T-helper 2 cell treated with Interferon-gamma antibody and Interleukin-4, amounts not matched to agents 5 μg/mL and 100 μg/mL, for 36 hours (primary cell): ENCODE data around the gene ADPRM.
"Not testable (repeated sequence)": the region's sequence is repeated elsewhere in the genome, so short reads cannot be mapped to it uniquely, and the experiment has no call there.

ENCODE experiments used
- DNase-seq: peaks from one replicate; pipeline ENCODE4 v3.0.0; 2021; ENCODE audit warnings: low spot score
- H3K27ac Mint-ChIP-seq: one replicate; pipeline ENCODE4 v1.8.0; 2021; ENCODE audit warnings: mild to moderate bottlenecking, mixed read lengths
- H3K27me3 Mint-ChIP-seq: one replicate; pipeline ENCODE4 v1.8.0; 2021; ENCODE audit warnings: low read depth, mixed read lengths
- H3K36me3 Mint-ChIP-seq: one replicate; pipeline ENCODE4 v1.8.0; 2021; ENCODE audit warnings: low read depth, mixed read lengths
- H3K4me1 Mint-ChIP-seq: one replicate; pipeline ENCODE4 v1.8.0; 2021; ENCODE audit warnings: low read depth, mixed read lengths
- H3K4me3 Mint-ChIP-seq: one replicate; pipeline ENCODE4 v1.8.0; 2022; ENCODE audit warnings: mild to moderate bottlenecking, moderate library complexity, mixed read lengths
- H3K9me3 Mint-ChIP-seq: one replicate; pipeline ENCODE4 v1.8.0; 2021; ENCODE audit warnings: mixed read lengths

Gene ADPRM

DNA sequence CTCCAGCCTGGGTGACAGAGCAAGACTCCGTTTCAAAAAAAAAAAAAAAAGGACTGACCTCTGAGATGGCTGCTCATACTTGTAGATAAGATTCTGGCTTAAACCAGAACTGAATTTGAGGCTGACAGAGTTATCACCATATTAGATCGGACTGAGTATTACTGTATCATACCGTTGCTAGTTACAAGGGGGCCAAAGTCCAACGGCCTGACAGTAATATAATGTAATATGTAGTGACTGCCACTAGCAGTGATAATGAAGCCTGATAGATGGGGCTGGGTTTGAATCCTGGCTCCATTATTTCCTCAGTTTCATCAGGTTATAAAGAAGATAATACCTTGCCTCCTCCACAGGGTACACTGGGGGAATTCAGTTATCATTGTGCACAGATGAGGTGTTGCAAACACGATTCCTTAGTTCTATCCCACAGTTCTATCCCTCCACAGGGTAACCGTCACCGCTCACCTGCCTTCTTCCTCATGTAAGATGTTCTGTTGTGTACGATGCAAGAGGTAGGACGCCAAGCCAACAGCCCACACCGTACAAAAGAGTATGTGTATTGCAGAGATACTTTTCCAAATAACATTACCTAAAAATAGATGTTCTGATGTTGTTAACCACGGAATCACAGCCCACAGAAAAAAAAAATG is 27.3 kb downstream of the ADPRM start:
- H3K4me3 Mint-ChIP-seq = no peak overlapping the region

GRCh38 chr17:10725262-10725661 is 27.9 kb downstream of the ADPRM start:
- Mint-ChIP-seq H3K27ac (no peak overlapping the region), H3K4me3 (no peak overlapping the region), H3K27me3 (peaks cover 10% of the 10 kb centered on the region), H3K36me3 (no peaks in the 10 kb centered on the region), H3K9me3 (no peaks in the 10 kb centered on the region), H3K4me1 (peaks cover 9% of the 10 kb centered on the region)
- no peak for DNase-seq

More for the DNA sequence above, 27.3 kb downstream of the ADPRM start:
- Mint-ChIP-seq H3K27ac (no peak overlapping the region), H3K36me3 (no peaks in the 10 kb centered on the region), H3K9me3 (no peaks in the 10 kb centered on the region), H3K4me1 (peaks cover 7% of the 10 kb centered on the region), H3K27me3 (peaks cover 6% of the 10 kb centered on the region)
- DNase-seq = no peak

GRCh38 chr17:10726196-10726595 is 28.8 kb downstream of the ADPRM start:
- no peak overlapping the region for H3K27ac Mint-ChIP-seq
- H3K36me3 Mint-ChIP-seq = no peaks in the 10 kb centered on the region
- peaks cover 13% of the 10 kb centered on the region for H3K4me1 Mint-ChIP-seq
- no peak for DNase-seq
- no peak overlapping the region for H3K4me3 Mint-ChIP-seq
- no peaks in the 10 kb centered on the region for H3K9me3 Mint-ChIP-seq
- peaks cover 16% of the 10 kb centered on the region for H3K27me3 Mint-ChIP-seq

GRCh38 chr17:10727192-10727591 is 29.8 kb downstream of the ADPRM start:
- Mint-ChIP-seq H3K27ac (no peak overlapping the region), H3K9me3 (no peaks in the 10 kb centered on the region), H3K4me1 (peaks cover 13% of the 10 kb centered on the region), H3K4me3 (no peak overlapping the region), H3K27me3 (peaks cover 19% of the 10 kb centered on the region), H3K36me3 (no peaks in the 10 kb centered on the region)
- DNase-seq = peak; percentile 14

GRCh38 chr17:10728331-10728892 is 31.0 kb downstream of the ADPRM start:
- DNase-seq = no peak

GRCh38 chr17:10729334-10730193 is 32.2 kb downstream of the ADPRM start, which contains the start of gene TMEM220:
Gene TMEM220 (minus strand): TSS chr17:10730023. CDS start chr17:10729851, 172 bp downstream.
- DNase-seq = peak; percentile 33
- Mint-ChIP-seq H3K27ac (peak within 1 kb of the TSS; percentile 64), H3K9me3 (no peaks in the 10 kb centered on the region), H3K4me3 (peak within 1 kb of the TSS; percentile 92), H3K27me3 (peaks cover 29% of the 10 kb centered on the region), H3K36me3 (no peaks in the 10 kb centered on the region), H3K4me1 (peaks cover 13% of the 10 kb centered on the region)

More at GRCh38 chr17:10728331-10728892, 31.0 kb downstream of the ADPRM start:
- no peak overlapping the region for H3K4me3 Mint-ChIP-seq
- peaks cover 26% of the 10 kb centered on the region for H3K27me3 Mint-ChIP-seq
- no peak overlapping the region for H3K27ac Mint-ChIP-seq
- H3K4me1 Mint-ChIP-seq = peaks cover 13% of the 10 kb centered on the region
- no peaks in the 10 kb centered on the region for H3K36me3 Mint-ChIP-seq
- H3K9me3 Mint-ChIP-seq = no peaks in the 10 kb centered on the region

- not testable (repeated sequence) for H3K36me3 Mint-ChIP-seq, DNase-seq, H3K9me3 Mint-ChIP-seq
- Mint-ChIP-seq H3K27me3 (peaks cover 31% of the 10 kb centered on the region), H3K4me3 (peak overlapping the region; percentile 92), H3K4me1 (peaks cover 13% of the 10 kb centered on the region), H3K27ac (peak overlapping the region; percentile 64)
These were observed 32.9 kb downstream of the ADPRM start for GRCh38 chr17:10730247-10730646.

DNA sequence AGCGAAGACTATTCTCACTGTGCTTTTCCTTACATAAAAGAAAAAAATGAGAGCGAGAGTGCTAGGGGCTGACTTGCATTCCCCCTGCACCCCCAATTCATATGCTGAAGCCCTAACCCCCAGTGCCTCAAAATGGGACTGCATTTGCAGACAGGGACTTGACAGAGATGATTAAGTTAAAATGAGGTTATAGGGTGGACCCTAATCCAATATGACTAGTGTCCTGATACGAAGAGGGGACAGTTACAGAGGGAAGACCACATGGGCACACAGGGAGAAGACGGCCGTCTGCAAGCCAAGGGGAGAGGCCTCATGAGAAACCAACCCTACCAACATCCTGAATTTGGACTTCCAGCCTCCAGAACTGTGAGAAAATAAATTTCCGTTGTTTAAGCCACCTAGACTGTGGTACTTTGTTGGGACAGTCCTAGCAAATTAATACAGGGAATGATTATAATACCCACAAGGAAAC is 34.0 kb downstream of the ADPRM start:
- no peaks in the 10 kb centered on the region for H3K36me3 Mint-ChIP-seq
- no peak overlapping the region for H3K27ac Mint-ChIP-seq
- H3K9me3 Mint-ChIP-seq = no peaks in the 10 kb centered on the region
- H3K27me3 Mint-ChIP-seq = peaks cover 31% of the 10 kb centered on the region
- DNase-seq = no peak
- H3K4me1 Mint-ChIP-seq = peaks cover 13% of the 10 kb centered on the region
- peak overlapping the region; percentile 92 for H3K4me3 Mint-ChIP-seq

- not testable (repeated sequence) for H3K27ac Mint-ChIP-seq, H3K36me3 Mint-ChIP-seq, DNase-seq, H3K4me3 Mint-ChIP-seq, H3K9me3 Mint-ChIP-seq
- H3K27me3 Mint-ChIP-seq = peaks cover 31% of the 10 kb centered on the region
- peaks cover 11% of the 10 kb centered on the region for H3K4me1 Mint-ChIP-seq
These were observed 34.7 kb downstream of the ADPRM start for GRCh38 chr17:10732121-10732520.

DNA sequence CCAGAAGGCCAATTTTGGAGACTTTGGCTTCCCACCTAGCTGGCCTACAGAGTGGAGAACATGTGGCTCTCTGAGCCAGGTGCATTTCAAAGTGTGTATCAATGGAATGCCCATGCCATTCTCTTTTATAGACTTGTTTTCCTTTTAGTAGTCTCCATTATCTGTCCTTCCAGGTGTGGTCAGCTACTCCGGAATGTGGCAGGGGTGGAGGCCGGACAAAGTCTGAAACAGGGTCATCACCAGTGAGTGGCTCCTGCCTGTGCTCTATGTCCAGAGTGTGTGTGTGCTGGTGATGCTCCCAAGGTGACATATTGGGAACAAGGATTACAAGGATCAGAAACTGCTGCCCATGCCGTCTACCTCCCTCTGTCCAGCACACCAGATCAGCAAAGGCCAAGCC is 36.3 kb downstream of the ADPRM start:
- peaks cover 30% of the 10 kb centered on the region for H3K27me3 Mint-ChIP-seq
- H3K4me1 Mint-ChIP-seq = peaks cover 8% of the 10 kb centered on the region
- no peaks in the 10 kb centered on the region for H3K36me3 Mint-ChIP-seq
- H3K9me3 Mint-ChIP-seq = no peaks in the 10 kb centered on the region
- H3K27ac Mint-ChIP-seq = no peak overlapping the region
- no peak for DNase-seq
- H3K4me3 Mint-ChIP-seq = no peak overlapping the region

- H3K27me3 Mint-ChIP-seq = peaks cover 24% of the 10 kb centered on the region
- peaks cover 6% of the 10 kb centered on the region for H3K4me1 Mint-ChIP-seq
These were observed 37.9 kb downstream of the ADPRM start for GRCh38 chr17:10735251-10735650.

DNA sequence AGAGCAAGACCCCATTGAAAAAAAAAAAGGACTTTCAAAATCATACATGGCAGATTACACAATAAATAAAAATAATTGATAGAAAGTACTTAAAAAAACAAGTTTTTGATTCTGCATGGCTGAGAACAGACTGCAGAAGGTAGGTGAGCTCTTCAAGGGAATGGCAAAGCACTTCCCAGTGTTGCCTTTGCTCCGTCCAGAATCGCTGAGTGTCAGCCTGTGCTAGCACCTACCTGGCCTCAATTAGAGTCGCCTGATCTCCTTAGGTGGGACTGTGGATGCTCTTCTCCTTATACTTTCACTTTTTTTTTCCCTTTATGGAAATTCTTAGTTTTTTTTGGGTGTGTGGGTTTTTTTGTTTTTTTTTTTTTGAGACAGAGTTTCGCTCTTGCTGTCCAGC is 38.4 kb downstream of the ADPRM start:
- no peak overlapping the region for H3K4me3 Mint-ChIP-seq
- DNase-seq = no peak
- no peaks in the 10 kb centered on the region for H3K36me3 Mint-ChIP-seq
- no peak overlapping the region for H3K27ac Mint-ChIP-seq
- peaks cover 5% of the 10 kb centered on the region for H3K4me1 Mint-ChIP-seq
- peaks cover 23% of the 10 kb centered on the region for H3K27me3 Mint-ChIP-seq
- no peaks in the 10 kb centered on the region for H3K9me3 Mint-ChIP-seq

More at GRCh38 chr17:10735251-10735650, 37.9 kb downstream of the ADPRM start:
- Mint-ChIP-seq H3K4me3 (no peak overlapping the region), H3K9me3 (no peaks in the 10 kb centered on the region), H3K27ac (no peak overlapping the region), H3K36me3 (no peaks in the 10 kb centered on the region)
- no peak for DNase-seq

DNA sequence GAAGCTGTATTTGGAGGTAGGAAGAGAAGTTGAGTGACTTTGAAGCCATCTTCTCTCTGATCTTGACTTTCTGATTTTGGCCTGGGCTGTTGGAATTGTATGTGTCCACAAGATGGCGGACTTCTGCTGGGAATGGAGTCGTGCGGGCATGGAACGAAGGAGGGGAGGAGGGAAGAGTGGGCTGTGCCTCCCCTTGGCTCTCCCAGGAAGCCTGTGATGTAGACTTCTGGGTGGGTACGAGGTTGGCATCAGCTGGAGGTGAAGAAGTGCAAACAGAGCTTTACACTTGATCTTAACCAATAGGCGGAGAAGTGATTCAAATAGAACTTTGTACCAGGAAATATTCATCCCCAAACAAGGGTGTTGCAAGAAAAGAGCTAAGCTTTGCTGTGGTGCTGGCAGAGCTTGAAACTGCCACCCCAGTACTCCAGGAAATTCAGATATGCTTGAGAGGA is 39.8 kb downstream of the ADPRM start:
- Mint-ChIP-seq H3K36me3 (no peaks in the 10 kb centered on the region), H3K27me3 (peaks cover 17% of the 10 kb centered on the region), H3K27ac (no peak overlapping the region)

GRCh38 chr17:10737736-10738135 is 40.3 kb downstream of the ADPRM start:
- H3K27me3 Mint-ChIP-seq = peaks cover 14% of the 10 kb centered on the region
- H3K27ac Mint-ChIP-seq = no peak overlapping the region
- peaks cover 2% of the 10 kb centered on the region for H3K4me1 Mint-ChIP-seq
- H3K4me3 Mint-ChIP-seq = no peak overlapping the region
- no peaks in the 10 kb centered on the region for H3K9me3 Mint-ChIP-seq
- no peak for DNase-seq
- H3K36me3 Mint-ChIP-seq = no peaks in the 10 kb centered on the region

More for the DNA sequence above, 39.8 kb downstream of the ADPRM start:
- Mint-ChIP-seq H3K4me1 (peaks cover 2% of the 10 kb centered on the region), H3K9me3 (no peaks in the 10 kb centered on the region), H3K4me3 (no peak overlapping the region)
- no peak for DNase-seq
